Dedifferentiated amniotic fluid mesenchymal stem cell (primary cell): Measurements from ENCODE around the gene MAMSTR.
"Not testable (repeated sequence)": the region's sequence is repeated elsewhere in the genome, so short reads cannot be mapped to it uniquely, and the experiment has no call there.

Source experiments
- DNase-seq: peaks from one replicate; pipeline ENCODE4 v3.0.0-alpha.2; 2016; ENCODE audit errors: extremely low spot score

The MAMSTR gene

DNA sequence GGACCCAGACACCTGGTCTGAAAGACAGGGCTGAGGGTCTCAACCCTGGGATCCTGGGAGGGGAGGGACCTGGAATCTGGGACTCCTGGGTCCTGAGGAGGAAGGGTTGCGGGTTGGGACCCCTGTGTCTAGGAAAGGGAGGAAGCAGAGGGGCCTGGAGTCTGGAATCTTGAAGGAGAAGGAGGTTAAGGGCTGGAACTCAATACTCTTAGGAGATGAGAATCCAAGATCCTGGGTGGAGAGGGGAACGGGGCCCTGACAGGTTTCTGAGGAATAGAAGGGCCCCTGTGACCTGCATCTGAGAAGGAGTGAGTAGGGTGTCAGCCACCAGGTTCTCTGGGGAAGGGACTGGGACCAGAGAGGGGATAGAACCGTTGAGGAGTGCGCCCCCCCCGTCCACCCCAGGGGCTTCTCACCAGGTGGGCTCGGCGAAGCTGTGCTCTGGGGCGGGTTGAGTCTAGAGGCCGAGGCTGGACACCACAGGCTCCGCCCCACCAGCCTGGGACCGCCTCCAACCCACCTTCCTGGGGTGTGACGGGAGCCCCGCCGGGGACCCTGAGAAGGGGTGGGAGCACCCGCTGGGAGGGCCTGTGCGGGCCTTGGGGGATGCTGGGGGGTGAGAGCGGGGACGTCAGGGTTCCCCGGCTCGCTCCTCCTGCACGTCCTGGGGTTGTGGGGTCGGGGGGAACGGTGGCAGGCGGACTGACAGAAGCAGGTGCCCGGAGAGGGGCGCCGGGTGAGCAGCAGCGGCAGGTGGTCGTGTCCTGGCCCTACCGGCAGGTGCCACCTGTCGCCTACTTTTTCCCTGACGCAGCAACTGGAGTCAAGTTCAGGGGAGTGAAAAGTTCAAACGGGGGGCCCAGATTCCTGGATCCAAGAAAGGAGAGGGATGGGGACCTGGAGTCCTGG, at the start of gene MAMSTR:
Gene MAMSTR, minus strand, starts transcription at position 463 of the 909 bp plus-strand sequence. CDS start 694 bp downstream, outside the sequence.
- no peak for DNase-seq

DNA sequence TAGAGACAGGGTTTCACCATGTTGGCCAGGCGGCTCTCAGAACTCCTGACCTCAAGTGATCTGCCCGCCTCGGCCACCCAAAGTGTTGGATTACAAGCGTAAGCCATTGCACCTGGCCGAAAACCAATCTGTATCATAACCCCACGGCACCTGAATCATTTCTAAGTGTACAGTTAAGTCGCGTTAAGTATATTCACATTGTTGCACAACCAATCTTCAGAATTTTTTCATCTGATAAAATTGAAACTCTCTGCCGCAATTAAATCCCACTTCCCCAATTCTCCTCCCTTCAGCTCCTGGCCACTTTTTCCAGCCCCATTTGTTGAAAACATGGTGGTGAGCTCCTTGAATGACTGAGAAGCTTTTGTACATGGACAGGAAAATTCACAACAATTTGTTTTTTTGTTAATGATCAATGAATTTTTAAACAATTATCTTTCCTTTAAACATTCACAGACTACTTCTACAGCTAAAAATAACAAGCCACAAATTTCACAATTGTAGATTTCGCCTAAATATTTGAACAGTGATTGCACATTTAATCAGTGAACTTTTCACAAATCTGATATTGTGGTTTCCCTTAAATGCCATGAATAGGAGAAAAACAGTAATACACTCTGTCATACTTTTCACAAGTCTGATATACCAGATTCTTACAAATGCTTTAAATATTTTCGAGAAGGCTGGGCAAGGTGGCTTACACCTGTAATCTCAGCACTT, 49.6 kb upstream of the MAMSTR start:
- no peak for DNase-seq

DNA sequence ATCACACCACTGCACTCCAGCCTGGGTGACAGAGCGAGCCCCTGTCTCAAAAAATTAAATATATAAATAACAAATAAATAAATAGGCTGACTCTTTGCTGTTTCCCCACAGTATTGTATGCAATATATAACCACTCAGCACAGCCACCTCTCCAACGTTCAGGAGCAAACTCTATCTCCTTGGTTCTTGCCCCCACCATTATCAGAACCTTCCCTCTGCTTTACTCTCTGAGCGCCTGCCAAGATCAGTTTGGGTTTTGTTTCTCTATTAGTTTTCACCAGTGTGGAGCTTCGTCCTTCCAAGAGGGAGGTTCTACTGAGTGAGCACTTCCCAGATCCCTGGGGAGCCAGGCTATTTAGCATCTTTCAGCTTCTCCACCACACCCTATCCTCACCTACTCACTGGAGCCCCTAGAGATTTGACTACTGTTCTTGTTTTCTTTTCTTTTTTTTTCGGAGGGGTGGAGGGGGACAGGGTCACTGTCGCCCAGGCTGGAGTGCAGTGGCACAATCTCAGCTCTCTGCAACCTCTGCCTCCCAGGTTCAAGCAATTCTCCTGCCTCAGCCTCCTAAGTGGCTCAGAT, 48.7 kb upstream of the MAMSTR start:
- not testable (repeated sequence) for DNase-seq

DNA sequence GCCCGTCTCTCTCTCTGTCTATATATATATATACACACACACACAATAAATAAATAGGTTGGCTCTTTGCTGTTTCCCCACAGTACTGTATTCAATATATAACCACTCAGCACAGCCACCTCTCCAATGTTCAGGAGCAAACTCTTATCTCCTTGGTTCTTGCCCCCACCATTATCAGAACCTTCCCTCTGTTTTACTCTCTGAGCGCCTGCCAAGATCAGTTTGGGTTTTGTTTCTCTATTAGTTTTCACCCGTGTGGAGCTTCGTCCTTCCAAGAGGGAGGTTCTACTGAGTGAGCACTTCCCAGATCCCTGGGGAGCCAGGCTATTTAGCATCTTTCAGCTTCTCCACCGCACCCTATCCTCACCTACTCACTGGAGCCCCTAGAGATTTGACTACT, 46.3 kb upstream of the MAMSTR start:
- not testable (repeated sequence) for DNase-seq

GRCh38 chr19:48760504-48761205, 41.1 kb upstream of the MAMSTR start:
- no peak for DNase-seq

- no peak for DNase-seq
These were observed 38.2 kb upstream of the MAMSTR start for GRCh38 chr19:48757741-48758144.

DNA sequence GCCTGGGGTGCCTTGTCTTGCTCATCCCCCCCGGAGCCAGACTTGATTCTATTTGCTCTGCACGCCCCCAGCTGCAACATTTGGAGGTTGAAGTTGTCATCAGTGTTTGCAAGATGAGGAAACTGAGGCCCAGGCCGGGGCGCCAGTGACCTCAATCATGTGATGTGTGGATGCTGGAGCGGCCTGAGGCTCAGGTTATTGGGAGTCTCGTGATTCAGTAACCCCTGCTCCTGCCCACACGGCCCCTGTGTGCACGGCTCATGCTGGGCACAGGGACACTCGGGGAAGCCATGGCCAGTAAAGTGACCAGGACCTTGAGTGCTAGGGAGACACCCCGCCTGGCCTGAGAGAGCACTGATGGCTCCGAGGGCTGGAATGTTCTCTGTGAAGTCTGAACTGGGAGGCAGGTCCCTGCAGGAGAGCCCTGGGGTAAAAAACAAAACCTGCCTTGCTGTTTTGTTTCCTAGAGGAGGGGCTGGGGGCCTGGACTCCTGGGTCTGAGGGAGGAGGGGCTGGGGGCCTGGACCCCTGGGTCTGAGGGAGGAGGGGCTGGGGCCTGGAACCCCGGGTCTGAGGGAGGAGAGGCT, 37.7 kb upstream of the MAMSTR start:
- DNase-seq, result no peak

DNA sequence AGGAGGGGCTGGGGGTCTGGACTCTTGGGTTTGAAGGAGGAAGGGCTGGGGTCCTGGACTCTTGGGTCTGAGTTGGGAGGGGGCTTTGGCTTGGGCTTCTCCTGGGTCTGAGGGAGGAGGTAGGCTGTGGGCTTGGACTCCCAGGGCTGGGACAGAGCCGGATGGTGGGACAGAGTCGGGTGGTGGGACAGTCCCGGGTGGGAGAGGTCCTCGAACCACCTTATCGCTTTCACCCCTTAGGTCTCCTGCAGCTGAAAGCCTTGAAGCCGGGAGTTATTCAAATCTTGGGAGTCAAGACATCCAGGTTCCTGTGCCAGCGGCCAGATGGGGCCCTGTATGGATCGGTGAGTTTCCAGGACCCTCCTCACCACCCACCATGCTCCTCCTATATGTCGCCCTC, 37.2 kb upstream of the MAMSTR start:
- no peak for DNase-seq

GRCh38 chr19:48756212-48756611, 36.7 kb upstream of the MAMSTR start:
- DNase-seq, result no peak

DNA sequence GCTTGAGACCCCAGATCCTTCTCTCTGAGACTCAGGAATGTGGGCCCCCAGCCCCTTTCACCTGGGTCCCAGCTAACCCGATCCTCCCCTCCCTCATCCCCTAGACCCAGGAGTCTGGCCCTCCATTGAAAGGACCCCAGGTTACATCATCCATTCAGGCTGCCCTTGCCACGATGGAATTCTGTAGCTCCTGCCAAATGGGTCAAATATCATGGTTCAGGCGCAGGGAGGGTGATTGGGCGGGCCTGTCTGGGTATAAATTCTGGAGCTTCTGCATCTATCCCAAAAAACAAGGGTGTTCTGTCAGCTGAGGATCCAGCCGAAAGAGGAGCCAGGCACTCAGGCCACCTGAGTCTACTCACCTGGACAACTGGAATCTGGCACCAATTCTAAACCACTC, 36.3 kb upstream of the MAMSTR start:
- DNase-seq, result no peak

- no peak for DNase-seq
These were observed 35.6 kb upstream of the MAMSTR start, which contains the start of gene FGF21 for GRCh38 chr19:48755084-48755641. FGF21 (plus strand) TSS chr19:48755524; CDS start chr19:48756237, 713 bp downstream.

GRCh38 chr19:48752496-48753365, 33.2 kb upstream of the MAMSTR start, which contains the start of gene FUT1:
FUT1 (minus strand) TSS chr19:48752641; CDS start chr19:48751281, 1,360 bp downstream.
- no peak for DNase-seq

DNA sequence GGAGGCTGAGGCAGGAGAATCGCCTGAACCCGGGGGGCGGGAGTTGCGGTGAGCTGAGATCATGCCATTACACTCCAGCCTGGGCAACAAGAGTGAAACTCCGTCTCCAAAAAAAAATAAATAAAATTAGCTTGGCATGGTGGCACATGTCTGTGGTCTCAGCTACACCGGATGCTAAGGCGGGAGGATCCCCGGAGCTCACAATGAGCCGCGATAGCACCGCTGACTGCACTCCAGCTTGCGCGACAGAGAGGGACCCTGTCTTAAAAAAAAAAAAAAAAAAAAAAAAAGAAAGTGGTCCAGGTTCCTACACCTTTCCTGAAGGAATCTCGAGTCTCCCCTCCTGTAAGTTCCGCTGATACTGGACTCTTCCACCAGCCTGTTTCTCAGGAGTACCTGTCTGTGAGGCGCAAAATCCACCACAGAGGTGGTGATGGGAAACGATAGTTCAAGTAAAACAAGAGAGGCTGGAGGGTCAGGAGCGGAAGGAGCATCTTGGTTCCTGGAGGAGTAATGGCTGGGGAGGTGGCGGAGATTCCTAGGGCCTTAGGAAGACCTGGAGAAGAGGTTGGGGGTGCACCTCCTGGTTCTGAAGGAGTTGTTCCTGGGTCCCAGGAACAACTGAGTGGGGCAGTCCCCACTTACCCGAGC, 32.4 kb upstream of the MAMSTR start:
- no peak for DNase-seq

DNA sequence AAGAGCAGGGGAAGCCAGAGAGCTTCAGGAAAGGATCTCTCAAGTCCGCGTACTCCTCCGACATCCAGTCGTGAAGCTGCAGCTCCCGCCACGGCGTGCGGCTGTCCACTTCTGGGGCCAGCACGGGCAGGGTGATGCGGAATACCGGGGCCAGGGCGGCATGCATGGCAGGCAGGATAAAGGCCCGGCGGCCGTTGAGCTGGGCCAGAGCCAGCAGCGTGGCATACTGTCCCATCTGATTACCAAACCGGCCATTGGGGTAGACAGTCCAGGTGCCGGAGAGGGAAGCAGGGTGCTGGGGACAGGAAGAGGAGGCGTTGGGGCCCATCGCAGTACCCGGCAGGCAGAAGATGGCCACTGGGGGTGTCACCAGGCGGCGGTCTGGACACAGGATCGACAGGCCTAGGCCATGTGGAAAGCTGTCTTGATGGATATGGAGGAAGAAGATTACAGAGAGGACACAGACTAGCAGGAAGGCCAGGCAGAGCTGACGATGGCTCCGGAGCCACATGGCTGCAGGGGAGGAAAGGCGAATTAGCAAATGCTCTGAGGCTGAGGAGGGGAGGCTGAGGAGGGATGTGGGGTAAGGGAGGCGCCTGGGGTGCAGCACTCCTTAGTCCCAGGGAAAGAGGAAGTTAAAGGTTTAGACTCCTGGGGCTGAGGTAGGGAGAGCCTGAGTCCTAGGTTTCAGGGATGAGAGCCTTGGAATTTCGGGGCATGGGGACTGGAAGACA, 31.4 kb upstream of the MAMSTR start:
- DNase-seq, result no peak

GRCh38 chr19:48750351-48750750, 30.8 kb upstream of the MAMSTR start:
- no peak for DNase-seq

- DNase-seq, result no peak
These were observed 30.2 kb upstream of the MAMSTR start for GRCh38 chr19:48749571-48750198.

DNA sequence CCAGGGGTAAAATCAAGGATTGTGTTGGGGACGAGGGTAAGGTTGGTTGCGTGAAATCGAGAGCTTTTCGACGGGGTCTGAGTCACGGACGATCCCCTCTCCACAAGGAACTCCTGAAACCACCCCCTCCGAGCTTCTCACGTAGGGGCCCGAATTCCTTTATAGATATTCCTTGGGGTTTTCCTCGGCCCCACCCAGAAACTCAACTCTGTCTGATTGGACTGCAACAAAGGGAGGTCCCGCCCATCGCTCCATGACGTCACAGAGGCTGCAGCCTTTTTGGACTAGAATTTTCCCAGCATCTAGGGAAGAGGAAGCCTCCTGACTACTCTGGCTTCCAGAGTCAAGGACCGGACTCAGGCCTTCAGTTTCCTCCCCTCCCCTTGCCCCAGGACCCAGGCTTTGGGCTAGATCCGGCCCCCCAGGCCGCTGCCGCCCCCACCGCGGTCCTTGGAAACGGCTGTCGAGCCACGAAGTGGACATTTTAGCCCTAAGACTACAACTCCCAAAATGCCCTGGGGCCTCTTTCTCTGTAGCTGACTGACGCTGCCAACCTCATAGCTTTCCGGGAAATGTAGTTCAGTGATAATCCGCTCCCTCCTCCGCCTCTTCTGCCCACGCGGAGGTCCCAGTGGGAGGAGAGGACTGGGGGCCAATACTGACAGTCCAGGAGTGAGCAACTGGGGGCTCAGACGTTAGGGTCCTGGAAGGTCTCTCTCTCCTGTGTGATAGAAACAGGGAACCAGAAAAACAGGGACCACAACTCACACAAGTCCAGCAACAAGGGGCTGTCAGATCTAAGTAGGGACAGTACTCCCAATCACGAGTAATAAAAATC, 27.4 kb upstream of the MAMSTR start, which contains the start of gene IZUMO1:
Gene IZUMO1, minus strand, starts transcription at position 172 of the 838 bp plus-strand sequence. CDS start 1,050 bp downstream, outside the sequence.
- DNase-seq, result peak; percentile 85
